HG02970 (cell line): ENCODE results near the gene REEP3.

ENCODE experiments used
- ATAC-seq: cut with Tn5 transposase; IDR thresholded peaks from one replicate; pipeline ENCODE4 v1.9.1; 2021; ENCODE audit warnings: mild to moderate bottlenecking, moderate library complexity, moderate number of reproducible peaks; ENCODE audit not compliant: unreplicated experiment, low FRiP score

REEP3 gene

DNA sequence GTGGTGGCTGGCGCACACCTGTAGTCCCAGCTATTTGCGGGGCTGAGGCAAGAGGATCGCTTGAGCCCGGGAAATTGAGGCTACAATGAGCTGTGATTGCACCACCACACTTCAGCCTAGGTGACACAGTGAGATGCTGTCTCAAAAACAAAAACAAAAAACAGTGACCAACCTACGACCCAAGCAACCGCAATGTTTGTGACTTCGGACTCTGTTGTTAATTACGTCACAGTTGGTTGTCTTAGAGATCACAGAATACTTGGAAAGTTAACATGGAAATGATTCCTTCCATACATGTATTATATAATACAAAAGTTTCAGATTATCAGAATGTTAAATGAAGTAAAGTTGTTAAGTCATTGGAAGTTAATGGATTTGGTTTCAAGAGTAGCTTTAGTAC is 106.2 kb downstream of the REEP3 start:
- ATAC-seq: no peak

DNA sequence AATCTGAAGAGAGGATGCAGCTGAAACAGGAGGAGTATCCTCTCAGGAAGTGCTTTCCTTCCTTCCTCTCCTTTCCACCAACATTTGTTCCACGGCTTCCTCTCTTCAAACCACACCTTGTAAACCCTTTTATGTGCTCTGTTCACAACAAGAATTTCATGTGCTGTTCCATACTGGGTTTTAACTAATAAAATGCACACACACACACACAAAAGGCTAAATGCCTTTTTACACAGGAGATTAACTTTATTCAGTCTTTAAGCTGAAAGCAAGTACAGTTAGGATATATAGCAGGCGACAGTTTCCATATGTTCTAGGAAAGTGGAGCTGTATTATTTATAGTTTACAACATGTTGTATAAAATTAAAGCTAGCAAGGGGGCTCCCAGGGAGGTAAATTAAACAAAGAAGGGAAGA is 106.7 kb downstream of the REEP3 start:
- ATAC-seq: no peak

DNA sequence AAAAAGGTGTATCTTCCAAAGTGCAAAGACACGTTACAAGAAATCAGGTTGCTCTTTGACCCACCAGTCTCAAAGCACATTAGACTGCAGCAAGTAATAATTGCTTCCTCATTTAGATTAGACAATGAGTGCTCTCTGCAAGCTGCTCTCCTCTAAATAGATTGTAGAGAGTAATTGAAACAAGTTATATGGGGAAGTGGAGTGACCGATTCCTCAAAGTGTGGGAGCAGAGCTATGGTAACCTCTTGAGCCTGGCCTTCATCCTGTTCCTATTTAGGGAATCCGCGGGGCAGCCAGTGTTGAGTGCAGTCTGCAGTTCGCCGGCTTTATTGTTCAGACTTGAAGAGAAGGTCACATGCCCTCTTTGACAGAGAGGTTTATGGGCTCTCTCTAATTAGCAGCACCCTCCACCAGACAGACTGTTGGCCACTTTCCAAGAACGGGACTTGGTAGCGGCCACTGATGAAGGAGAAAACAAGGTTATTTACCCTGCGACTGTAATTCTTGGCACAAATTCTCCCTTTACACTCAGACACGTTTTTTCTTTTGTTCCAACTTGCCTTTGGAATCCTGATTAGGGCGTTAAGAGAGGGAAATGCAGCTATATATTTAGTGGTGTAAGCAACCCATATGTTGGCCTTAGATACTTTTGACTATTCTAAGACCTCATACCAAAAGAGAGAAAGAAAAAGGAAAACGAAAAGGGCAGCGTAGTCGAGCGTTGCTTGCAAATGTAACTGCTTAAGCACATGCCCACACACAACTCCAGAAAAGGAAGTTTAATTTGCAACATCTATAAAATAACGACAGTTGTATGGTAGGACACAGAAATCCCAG is 107.5 kb downstream of the REEP3 start:
- ATAC-seq: peak; percentile 18

DNA sequence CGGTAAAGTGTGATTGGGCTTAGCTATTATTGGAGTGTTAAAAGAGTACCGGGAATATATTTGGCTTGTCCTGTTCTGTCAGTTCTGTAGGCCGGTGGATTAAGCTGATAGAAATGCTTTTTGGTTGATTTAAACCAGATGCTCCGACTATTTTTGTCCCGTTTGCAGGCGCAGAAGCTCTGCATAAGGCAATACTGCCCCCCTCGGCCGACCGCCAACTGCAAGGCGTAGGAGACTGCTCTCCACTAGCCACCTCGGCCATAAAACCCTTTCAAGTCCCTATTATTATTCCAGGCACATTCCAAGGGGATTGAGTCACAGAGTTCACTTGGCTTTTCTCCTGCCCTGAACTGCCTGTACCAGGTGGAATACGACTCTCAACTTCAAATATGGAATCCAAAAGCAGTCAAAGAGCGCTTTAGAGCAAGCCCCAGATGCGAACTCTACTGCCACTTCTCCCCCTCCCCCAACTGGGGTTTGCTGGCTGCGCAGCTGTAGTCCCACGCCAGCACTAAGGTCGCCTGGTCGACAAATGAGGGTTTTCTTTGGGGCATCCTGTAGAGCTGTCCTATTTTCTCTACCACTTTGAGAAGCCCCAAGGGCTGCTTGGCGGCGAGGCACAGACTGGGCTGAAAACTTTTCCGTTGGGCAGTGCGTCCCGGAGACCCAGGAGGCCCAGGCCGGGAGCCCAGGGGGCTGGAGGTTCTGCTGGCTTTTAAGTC is 108.3 kb downstream of the REEP3 start:
- peak; percentile 45 for ATAC-seq

DNA sequence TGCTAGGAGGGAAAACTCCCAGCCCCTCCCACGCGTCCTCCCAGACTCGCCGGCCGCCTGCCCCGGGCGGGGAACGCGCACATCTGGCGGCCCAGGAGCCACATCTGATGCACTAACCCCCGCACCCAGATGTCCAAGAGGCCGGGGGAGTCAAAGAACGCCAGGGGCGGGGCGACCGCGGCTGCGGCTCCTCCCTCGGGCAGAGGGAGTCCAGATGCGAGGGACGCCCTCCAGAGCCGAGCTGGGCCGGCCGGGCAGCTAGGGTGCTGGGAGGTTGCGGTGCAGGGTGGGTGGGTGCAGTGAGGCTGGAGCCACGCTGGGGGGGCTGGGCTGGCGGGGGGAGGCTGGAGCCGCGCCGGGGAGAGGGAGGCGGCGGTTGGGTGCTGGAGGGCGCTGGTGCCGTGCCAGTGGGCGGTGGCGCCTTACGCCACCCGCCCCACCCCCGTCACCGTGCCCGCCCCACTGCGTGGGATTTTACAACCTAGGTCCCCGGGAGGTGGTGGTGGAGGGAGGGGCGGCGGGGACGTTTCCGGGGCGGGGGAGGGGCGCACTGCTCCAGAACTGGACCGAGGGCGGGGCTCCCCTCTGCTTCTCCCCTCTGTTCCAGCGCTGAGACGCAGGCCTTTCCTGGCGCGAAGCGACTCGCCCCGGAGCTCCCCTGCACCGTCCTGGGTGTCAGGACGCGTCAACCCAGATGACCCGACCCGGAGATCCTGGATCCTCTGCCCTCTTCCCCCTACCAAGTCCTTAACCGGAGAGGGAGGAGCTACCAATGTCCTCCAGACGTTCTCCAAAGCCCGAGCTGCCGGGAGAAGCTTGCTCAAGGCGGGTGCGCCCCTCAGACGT is 109.1 kb downstream of the REEP3 start:
- ATAC-seq: peak; percentile 57

DNA sequence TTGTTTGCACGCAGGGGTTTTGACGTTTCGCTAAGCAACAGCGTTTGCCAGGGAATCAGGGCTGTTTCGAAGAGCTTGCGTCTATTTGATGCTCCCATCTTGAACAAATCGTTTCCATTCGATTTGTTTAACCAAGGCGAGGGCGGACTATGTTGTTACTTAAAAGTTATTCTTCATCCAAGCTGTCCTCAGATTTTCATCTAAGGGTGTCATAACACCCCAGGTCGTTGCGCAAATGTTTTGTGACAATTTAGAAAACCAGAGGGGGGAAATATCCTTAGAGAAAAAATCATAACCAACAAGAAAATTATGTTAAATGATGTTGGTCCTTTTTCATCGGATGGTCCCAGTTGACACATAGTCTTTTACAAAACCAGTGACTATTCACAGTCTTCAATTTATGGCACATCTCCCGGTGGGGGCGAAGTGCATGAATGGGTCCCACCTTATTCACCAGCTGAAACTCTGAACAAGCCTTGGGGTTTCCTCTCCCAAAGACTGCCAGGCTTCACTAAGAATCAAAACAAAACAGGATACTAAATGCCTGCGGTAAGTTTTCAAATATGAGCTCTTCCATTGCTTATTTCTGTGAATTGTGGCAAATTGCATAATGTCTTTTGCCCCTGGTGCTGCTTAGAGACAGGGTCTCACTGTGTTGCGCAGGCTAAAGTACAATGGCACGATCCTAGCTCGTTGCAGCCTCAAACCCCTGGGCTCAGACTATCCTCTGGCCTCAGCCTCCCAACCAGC is 109.9 kb downstream of the REEP3 start:
- no peak for ATAC-seq

DNA sequence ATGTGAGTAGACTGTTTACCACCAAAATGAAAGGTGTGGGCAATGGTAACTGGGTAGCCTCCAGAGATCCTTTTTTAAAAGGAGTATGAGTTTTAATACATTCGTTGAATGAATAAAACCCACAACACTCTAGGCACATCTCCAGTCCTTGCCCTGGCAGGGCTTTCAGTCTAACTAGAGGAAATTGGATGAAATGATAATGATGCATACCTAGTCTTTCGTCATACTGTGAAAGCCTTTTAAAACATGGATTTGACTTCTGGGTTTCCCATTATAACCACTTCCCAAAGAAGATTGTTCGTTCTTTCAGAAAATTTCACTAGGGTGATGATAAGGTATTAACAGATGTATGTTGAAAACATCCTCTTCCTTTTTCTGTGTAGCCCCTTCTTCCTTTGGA is 110.8 kb downstream of the REEP3 start:
- ATAC-seq: no peak

DNA sequence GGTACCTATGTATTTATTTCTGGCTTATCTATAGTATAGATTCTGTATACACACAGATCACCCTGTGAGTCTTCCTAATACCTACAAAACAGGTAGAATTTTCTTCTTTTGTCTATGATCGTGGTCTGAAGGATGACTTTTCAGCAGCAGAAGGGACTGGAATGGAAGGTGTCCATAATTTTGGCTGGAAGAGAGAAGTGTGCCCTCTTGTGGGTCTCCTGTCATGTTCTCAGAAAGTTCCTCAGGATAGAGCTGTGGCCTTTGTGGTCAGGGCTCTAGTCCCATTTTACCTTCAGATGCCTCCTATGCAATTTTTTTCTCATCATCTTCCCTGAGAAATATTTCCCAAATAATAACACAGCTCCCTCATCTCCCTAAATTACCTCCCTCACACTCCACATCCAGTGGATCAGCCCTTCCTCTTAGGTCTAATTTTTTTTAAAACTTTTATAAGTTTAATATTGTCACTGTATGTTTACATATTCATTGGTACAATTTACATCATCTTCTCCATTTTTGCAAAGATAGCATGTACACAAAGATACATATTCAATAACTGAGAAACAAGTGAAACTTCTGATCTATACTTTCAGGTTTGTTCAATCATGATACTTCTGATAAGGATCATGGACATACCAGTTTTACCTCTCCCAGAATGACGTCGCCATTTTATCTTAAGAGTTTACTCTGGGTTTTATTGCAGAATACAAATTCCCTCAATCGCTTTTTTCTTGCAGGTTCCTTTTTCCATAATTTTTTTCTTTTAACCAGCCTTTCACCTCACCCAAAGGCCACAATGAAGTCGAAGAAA is 112.7 kb downstream of the REEP3 start:
- no peak for ATAC-seq

DNA sequence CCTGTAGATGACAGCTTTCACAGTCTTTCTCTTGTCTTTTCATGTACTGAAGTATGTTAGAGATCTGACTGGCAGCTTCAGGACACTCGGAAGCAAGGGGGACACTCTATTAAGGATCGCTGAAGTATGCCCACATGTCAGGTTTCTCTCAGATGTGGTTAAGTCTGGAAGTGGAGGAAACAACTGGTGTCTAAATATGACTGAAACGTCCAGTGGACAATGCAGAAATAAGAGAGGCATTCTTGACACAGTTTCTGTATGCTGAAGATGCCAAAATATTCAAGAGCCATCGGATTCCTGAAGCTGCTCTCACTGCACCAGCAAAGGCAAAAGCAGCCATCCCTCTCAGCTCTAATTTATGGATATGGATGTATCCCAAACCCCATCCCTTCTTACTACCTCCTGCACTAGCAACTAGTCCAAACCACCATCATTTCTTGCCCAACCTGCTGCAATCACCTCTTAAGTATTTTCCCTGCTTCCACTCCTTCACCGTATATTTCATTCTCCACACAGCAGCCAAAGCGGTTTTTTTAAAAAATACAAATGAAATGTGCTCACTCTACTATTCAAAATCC is 113.4 kb downstream of the REEP3 start:
- no peak for ATAC-seq

DNA sequence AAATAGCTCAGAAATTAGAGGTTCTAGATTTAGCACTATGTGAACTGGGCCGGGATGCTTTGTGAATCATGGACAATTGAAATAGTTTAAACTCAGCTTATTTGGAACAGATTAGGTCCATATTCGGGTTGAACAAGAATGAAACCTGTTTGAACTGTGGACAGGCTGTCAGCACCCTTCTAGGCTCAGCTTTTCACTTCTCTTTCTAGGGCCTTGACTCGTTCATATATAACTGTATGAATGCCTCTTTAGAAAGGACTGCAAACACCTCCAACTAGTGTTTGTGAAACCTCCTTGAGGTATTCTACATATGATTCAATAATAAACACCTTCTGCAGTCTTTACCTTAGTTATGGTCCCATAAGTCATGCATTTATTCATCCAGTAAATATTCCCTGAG is 115.6 kb downstream of the REEP3 start:
- ATAC-seq: no peak

DNA sequence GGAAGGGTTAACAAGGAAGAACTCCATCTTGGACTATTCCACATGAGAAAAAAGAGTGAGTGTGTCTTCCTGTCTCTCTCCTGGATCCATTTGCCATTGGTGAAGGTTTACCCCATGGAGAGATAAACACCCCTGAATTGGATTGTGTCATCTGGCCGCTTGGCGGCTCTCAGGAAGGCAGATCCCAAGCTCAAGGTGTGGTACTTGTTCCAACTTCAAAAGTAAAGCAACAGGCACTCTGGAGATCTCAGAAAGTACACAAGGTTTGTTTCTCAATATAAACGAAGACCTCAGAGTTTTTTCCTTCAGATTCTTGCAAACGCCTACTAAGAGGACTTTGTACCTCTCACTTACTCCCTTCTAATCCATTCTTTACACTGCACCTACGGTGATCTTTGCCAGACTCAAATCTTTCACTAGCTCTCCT is 116.7 kb downstream of the REEP3 start:
- no peak for ATAC-seq

DNA sequence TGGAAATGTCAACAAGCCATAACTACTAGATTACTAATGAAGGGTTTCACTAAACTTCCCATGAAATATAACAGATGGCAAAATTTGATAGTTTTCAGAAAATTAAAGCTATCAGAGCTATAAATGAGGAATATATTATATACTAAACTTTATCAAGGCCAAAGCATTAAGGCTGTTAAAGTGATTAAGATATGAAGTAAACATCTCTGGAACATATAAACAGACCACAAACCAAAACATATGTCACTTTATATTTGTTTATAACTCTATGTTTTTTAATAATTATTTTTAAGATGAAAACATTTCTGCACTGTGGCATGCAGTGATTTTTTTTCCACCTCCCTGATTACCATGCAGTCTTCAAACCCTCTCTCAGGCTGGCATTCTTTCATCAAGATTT is 120.2 kb downstream of the REEP3 start:
- no peak for ATAC-seq

DNA sequence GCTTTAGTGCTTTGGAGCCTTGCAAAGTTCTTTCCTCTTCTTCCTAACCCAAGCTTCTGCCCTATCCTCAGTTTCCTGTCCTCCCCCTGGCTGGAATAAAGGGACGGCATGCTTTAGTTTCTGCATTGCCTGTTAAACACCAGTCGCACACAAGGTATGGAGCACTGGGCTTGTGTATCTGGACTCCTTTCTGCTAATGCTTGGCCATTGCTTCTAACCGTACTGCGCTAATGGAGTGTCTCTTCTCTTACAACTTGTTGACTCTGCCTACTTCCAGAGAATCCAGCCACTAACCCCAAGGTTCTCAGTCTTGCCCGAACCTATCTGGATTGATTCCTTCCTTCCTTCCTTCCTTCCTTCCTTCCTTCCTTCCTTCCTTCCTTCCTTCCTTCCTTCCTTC is 120.6 kb downstream of the REEP3 start:
- no peak for ATAC-seq

DNA sequence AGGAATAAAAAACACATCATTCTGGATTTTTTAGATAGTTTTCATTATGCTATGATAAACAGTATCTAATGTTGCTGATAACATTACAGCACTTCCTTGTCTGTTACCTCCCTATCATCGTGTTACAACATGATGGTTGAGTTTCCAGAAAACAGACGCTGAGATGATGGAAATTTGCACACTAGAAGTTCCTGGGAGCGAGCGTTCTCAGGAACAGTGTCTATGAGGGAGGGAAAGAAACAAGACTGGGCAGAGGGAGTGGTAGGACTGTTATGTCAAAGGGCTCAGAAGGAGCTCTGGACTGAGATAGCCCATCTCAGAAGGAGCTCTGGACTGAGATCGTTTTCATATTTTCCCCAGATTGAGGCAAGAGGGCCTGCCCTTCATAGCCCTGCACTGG is 121.6 kb downstream of the REEP3 start:
- no peak for ATAC-seq

DNA sequence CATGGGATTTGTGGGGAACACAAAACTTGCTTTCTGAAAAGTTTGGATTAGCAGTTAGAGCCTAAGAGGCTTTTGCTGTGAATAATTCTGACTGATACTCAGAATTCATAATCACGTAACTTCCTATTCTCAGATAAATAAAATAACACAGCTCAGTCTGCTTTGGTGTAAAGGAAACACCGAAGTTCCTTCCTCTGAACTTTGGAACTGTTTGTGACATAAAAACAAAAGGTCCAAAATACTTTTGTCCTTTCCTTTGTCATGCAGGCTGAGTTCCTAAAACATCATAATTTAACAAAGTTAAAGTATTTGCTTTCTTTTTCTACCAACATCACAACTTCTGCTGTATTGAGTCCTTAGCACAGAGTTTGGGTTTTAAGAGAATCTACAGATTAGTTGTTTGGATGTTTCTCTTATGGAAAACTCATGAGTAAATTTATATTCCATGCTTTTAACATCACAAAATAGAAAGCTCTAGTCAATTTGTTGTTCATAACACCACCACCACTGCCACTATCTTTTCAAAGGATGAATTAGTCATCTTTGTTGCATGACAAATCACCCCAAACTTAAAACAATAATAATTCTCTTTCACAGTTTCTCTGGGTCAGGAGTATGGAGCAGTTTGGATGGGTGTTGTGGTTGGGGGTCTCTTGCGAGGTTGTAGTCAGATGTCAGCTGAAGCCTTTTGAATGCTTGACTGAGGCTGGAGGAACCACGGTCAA is 123.4 kb downstream of the REEP3 start:
- no peak for ATAC-seq

DNA sequence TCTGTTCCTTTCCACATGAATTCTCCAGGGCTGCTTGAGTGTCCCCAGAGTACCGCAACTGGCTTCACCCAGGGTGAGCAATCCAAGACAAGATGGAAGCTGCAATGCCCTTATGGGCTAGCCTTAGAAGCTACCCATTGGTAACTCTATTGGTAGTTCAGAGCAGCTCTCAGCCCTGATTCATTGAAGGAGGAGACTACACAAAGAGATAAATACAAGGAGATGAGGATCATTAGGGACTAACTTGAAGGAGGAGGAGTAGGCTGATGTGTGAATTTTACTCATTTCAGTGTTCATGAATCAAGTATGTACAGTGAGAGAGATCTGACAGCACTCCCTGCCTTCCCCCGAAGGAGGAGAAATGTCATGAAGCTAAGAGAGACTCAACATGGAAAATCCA is 124.0 kb downstream of the REEP3 start:
- no peak for ATAC-seq

DNA sequence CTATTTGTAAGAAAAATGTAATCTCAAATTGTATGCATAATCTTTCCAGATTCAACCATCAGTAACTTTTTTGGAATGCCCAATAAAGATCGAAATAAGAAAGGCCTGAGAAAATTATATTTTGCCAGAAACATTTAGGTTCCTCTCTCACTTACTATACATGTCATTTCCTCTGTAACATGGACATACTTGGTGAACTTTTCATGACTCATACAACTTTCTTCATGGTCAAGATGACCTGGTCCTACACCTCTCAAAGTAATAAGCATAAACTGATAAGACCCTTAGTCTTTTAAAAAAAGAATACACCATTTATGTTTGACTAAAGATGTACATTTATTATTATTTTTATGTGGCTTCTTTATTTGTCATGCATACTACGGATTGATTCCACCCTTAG is 125.3 kb downstream of the REEP3 start:
- no peak for ATAC-seq

DNA sequence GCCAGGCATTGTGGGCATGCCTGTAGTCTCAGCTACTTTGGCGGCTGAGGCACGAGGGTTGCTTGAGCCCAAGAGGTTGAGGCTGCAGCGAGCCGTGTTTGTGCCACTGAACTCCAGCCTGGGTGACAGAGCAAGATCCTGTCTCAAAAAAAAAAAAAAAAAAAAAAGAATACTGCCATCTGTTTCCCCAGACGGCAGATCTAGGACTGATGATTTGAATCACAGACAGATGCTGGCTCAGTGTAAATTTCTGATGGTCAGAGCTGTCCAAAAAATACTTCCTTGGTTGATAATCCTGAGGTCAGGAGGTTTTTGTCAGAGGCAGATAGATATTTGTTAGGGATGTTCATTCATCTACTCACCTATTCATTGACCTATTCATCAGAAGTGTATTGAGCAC is 130.7 kb downstream of the REEP3 start:
- ATAC-seq: no peak

DNA sequence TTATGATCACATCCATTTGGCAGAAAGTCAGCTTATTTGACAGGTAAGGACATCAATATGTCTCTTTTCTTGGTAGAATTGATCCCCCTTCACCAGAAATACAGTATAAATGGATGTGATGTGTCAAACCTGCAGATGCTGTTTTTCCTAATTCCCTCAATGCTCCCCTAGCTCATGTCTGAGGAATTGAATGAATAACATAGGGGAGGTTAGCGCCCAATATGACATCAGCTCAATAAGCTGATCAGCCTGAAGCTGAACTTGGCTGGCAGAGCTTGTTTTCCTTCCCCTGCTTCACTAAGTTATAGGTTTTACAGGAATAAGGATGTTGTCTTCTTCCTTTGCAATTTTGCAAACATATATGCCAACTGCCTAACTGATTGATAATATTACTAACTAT is 132.5 kb downstream of the REEP3 start:
- no peak for ATAC-seq
